Loucy (cell line): ENCODE measurements around the gene CTSE.
A peak's percentile ranks its signal among the peaks of the same experiment; 100 is the strongest.
"Not testable (repeated sequence)": the region's sequence is repeated elsewhere in the genome, so short reads cannot be mapped to it uniquely, and the experiment has no call there.

Source experiments
- H2AFZ ChIP-seq: fragments of 200-600 bp; sonication (generic); 2 replicates; pipeline ENCODE4 v1.6.0; 2016; ENCODE audit warnings: antibody characterized with exemption, mild to moderate bottlenecking, low read length, moderate library complexity
- H3F3A ChIP-seq: fragments of 200-600 bp; 2 replicates; pipeline ENCODE4 v1.6.0; 2016; ENCODE audit warnings: antibody characterized with exemption, low read depth, mild to moderate bottlenecking
- H3K27me3 ChIP-seq: fragments of 200-600 bp; sonication (generic); 2 replicates; pipeline ENCODE4 v1.6.1; 2014; ENCODE audit warnings: low read length, mild to moderate bottlenecking; ENCODE audit not compliant: insufficient read depth, poor library complexity, severe bottlenecking
- H3K36me3 ChIP-seq: fragments of 200-600 bp; sonication (generic); 2 replicates; pipeline ENCODE4 v1.6.1; 2016; ENCODE audit warnings: low read length; ENCODE audit not compliant: insufficient read depth
- H3K4me1 ChIP-seq: fragments of 200-600 bp; sonication (generic); 2 replicates; pipeline ENCODE4 v1.5.1; 2014; ENCODE audit warnings: low read length, mild to moderate bottlenecking; ENCODE audit not compliant: insufficient read depth, poor library complexity, severe bottlenecking
- H3K4me2 ChIP-seq: fragments of 200-600 bp; sonication (generic); 2 replicates; pipeline ENCODE4 v1.6.0; 2014; ENCODE audit warnings: antibody characterized with exemption, low read length, low read depth, mild to moderate bottlenecking; ENCODE audit not compliant: poor library complexity, severe bottlenecking
- H3K4me3 ChIP-seq: fragments of 200-600 bp; sonication (generic); 2 replicates; pipeline ENCODE4 v1.5.1; 2014; ENCODE audit warnings: low read length, mild to moderate bottlenecking, mixed read lengths; ENCODE audit not compliant: poor library complexity, severe bottlenecking
- H3K79me2 ChIP-seq: fragments of 200-600 bp; sonication (generic); 2 replicates; pipeline ENCODE4 v1.6.1; 2014; ENCODE audit warnings: low read length; ENCODE audit not compliant: insufficient read depth
- H3K9ac ChIP-seq: fragments of 200-600 bp; sonication (generic); 2 replicates; pipeline ENCODE4 v1.6.0; 2014; ENCODE audit warnings: mild to moderate bottlenecking, low read depth, low read length, moderate library complexity; ENCODE audit not compliant: poor library complexity, severe bottlenecking
- H3K9me2 ChIP-seq: fragments of 200-600 bp; sonication (generic); replicated peaks from 2 replicates; pipeline ENCODE4 v1.6.1; 2016; ENCODE audit warnings: low read depth, low read length, mixed read lengths
- H3K9me3 ChIP-seq: fragments of 200-600 bp; sonication (generic); 2 replicates; pipeline ENCODE4 v1.6.1; 2014; ENCODE audit warnings: mild to moderate bottlenecking, antibody characterized with exemption, low read length, low read depth; ENCODE audit not compliant: insufficient read depth
- H4K20me1 ChIP-seq: fragments of 200-600 bp; sonication (generic); 2 replicates; pipeline ENCODE4 v1.6.0; 2014; ENCODE audit warnings: antibody characterized with exemption, low read length, mild to moderate bottlenecking; ENCODE audit not compliant: insufficient read depth, poor library complexity, severe bottlenecking

The CTSE gene

GRCh38 chr1:206055639-206056323 is 32.1 kb upstream of the CTSE start:
- Histone ChIP-seq H3K4me1 (peaks cover 45% of the 10 kb centered on the region), H3K79me2 (peaks cover 23% of the 10 kb centered on the region; the same call in 1 of the 2 replicates), H3K36me3 (peaks cover 51% of the 10 kb centered on the region)
- H2AFZ ChIP-seq, H3K9me2 ChIP-seq, H3K9me3 ChIP-seq, H3K27me3 ChIP-seq, H4K20me1 ChIP-seq, H3K4me3 ChIP-seq, H3F3A ChIP-seq, H3K4me2 ChIP-seq, H3K9ac ChIP-seq: not testable (repeated sequence)

- H3F3A ChIP-seq, H3K9ac ChIP-seq, H4K20me1 ChIP-seq, H3K4me3 ChIP-seq, H3K4me2 ChIP-seq, H3K9me2 ChIP-seq, H3K9me3 ChIP-seq, H2AFZ ChIP-seq, H3K27me3 ChIP-seq: not testable (repeated sequence)
- H3K4me1 ChIP-seq, result peaks cover 50% of the 10 kb centered on the region
- H3K79me2 ChIP-seq, result peaks cover 23% of the 10 kb centered on the region; the same call in 1 of the 2 replicates
- H3K36me3 ChIP-seq, result peaks cover 51% of the 10 kb centered on the region
These were observed 31.5 kb upstream of the CTSE start for GRCh38 chr1:206055069-206055625.

DNA sequence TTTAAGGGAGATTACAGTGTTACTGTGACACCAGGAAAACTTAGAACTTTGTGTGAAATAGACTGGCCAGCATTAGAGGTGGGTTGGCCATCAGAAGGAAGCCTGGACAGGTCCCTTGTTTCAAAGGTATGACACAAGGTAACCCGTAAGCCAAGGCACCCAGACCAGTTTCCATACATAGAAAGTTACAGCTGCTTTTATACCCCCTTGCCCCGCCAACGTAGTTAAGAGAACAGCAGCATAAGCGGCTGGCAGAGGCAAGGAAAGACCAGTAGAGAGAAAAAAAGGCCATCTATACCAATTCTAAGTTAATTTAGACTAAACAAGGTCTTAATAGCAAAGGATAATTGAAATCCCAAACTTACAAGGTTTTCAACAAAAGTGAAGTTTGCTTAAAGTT is 29.9 kb upstream of the CTSE start:
- H2AFZ ChIP-seq, H3F3A ChIP-seq, H3K9ac ChIP-seq, H3K9me3 ChIP-seq, H4K20me1 ChIP-seq, H3K9me2 ChIP-seq, H3K27me3 ChIP-seq, H3K4me3 ChIP-seq: not testable (repeated sequence)
- H3K79me2 ChIP-seq, result peaks cover 25% of the 10 kb centered on the region; the same call in 1 of the 2 replicates
- peaks cover 53% of the 10 kb centered on the region for H3K36me3 ChIP-seq
- peak overlapping the region; percentile 0 for H3K4me2 ChIP-seq
- H3K4me1 ChIP-seq, result peaks cover 38% of the 10 kb centered on the region

GRCh38 chr1:206052919-206053610 is 29.4 kb upstream of the CTSE start, which contains the start of gene RHEX:
TSS of gene RHEX (plus strand) at chr1:206053173. CDS start at chr1:206097829, 44,656 bp downstream.
- H3K27me3 ChIP-seq, H2AFZ ChIP-seq, H3K9ac ChIP-seq, H4K20me1 ChIP-seq, H3K4me3 ChIP-seq, H3F3A ChIP-seq, H3K9me3 ChIP-seq, H3K9me2 ChIP-seq: not testable (repeated sequence)
- Histone ChIP-seq H3K4me2 (peak within 1 kb of the TSS; percentile 0), H3K4me1 (peaks cover 38% of the 10 kb centered on the region), H3K36me3 (peaks cover 52% of the 10 kb centered on the region), H3K79me2 (peaks cover 31% of the 10 kb centered on the region; the same call in 1 of the 2 replicates)

DNA sequence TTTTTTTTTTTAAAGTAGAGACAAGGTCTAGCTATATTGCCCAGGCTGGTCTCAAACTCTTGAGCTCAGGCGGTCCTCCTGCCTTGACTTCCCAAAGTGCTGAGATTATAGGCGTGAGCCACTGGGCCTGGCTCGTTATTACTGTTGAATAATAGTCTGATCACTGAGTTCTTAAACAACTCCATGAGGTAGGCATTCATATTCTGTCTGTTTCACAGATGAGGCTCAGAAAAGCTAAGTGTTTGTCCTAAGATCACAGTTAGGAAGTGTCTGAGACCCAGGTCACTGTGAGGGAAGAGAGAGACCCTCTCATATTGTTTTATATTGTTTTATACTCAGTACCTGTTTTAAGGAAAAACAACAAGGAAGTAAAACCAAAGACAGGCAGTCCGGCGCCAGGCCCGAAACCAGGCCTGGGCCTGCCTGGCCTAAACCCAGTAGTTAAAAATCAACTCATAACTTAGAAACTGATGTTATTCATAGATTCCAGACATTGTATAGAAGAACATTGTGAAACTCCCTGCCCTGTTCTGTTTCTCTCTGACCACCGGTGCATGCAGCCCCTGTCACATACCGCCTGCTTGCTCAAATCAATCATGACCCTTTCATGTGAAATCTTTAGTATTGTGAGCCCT is 28.7 kb upstream of the CTSE start:
- H3K4me3 ChIP-seq, H3K4me2 ChIP-seq, H4K20me1 ChIP-seq, H3K9me2 ChIP-seq, H3K9ac ChIP-seq, H3K27me3 ChIP-seq, H2AFZ ChIP-seq, H3K9me3 ChIP-seq, H3F3A ChIP-seq: not testable (repeated sequence)
- H3K79me2 ChIP-seq, result peaks cover 38% of the 10 kb centered on the region
- peaks cover 38% of the 10 kb centered on the region for H3K4me1 ChIP-seq
- H3K36me3 ChIP-seq, result peaks cover 45% of the 10 kb centered on the region
